ENCODE data around the gene CCDC81.
"Not testable (repeated sequence)": the region's sequence is repeated elsewhere in the genome, so short reads cannot be mapped to it uniquely, and the experiment has no call there.

CCDC81 gene

DNA sequence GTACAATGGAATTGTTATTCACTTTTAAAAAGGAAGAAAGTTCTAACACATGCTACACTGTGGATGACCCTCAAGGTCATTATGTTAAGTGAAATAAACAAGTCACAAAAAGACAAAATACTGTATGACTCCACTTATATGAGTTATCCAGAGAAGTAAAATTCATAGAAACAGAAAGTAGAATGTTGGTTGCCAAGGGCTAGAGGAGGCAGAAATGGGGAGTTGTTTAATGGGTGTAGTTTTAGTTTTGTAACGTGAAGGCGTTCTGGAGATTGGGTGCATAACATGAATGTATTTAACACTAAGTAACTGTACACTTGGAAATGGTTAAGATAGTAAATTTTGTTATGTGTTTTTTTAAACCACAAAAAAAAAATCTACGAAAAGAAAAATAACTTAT is 43.8 kb downstream of the CCDC81 start:
- H3K4me3 ChIP-seq (replicated peaks; ENCODE audit: insufficient read depth, low read length): no peak overlapping the region
- no peaks in the 10 kb centered on the region for H3K27me3 ChIP-seq (ENCODE audit: insufficient read depth, poor library complexity, severe bottlenecking)
- H3K27ac ChIP-seq (replicated peaks): no peak overlapping the region
- TF ChIP-seq, protein P1, sequence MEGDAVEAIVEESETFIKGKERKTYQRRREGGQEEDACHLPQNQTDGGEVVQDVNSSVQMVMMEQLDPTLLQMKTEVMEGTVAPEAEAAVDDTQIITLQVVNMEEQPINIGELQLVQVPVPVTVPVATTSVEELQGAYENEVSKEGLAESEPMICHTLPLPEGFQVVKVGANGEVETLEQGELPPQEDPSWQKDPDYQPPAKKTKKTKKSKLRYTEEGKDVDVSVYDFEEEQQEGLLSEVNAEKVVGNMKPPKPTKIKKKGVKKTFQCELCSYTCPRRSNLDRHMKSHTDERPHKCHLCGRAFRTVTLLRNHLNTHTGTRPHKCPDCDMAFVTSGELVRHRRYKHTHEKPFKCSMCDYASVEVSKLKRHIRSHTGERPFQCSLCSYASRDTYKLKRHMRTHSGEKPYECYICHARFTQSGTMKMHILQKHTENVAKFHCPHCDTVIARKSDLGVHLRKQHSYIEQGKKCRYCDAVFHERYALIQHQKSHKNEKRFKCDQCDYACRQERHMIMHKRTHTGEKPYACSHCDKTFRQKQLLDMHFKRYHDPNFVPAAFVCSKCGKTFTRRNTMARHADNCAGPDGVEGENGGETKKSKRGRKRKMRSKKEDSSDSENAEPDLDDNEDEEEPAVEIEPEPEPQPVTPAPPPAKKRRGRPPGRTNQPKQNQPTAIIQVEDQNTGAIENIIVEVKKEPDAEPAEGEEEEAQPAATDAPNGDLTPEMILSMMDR (IDR thresholded peaks at IDR 0.05; ENCODE audit: insufficient read depth, low read length): no peak
- no peak for TF ChIP-seq POLR2AphosphoS5 (IDR thresholded peaks at IDR 0.05; ENCODE audit: low read depth)
- no peak for TF ChIP-seq GABPA (IDR thresholded peaks at IDR 0.05; ENCODE audit: low read depth)
- TF ChIP-seq, protein P2, sequence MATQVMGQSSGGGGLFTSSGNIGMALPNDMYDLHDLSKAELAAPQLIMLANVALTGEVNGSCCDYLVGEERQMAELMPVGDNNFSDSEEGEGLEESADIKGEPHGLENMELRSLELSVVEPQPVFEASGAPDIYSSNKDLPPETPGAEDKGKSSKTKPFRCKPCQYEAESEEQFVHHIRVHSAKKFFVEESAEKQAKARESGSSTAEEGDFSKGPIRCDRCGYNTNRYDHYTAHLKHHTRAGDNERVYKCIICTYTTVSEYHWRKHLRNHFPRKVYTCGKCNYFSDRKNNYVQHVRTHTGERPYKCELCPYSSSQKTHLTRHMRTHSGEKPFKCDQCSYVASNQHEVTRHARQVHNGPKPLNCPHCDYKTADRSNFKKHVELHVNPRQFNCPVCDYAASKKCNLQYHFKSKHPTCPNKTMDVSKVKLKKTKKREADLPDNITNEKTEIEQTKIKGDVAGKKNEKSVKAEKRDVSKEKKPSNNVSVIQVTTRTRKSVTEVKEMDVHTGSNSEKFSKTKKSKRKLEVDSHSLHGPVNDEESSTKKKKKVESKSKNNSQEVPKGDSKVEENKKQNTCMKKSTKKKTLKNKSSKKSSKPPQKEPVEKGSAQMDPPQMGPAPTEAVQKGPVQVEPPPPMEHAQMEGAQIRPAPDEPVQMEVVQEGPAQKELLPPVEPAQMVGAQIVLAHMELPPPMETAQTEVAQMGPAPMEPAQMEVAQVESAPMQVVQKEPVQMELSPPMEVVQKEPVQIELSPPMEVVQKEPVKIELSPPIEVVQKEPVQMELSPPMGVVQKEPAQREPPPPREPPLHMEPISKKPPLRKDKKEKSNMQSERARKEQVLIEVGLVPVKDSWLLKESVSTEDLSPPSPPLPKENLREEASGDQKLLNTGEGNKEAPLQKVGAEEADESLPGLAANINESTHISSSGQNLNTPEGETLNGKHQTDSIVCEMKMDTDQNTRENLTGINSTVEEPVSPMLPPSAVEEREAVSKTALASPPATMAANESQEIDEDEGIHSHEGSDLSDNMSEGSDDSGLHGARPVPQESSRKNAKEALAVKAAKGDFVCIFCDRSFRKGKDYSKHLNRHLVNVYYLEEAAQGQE (IDR thresholded peaks at IDR 0.05; ENCODE audit: insufficient replicate concordance, low read depth): no peak
- no peak for TF ChIP-seq SPI1 (IDR thresholded peaks at IDR 0.05; ENCODE audit: borderline replicate concordance, low read depth)
- no peak for DNase-seq (ENCODE audit: low read depth in 1 of 2, low spot score in 1 of 2)

DNA sequence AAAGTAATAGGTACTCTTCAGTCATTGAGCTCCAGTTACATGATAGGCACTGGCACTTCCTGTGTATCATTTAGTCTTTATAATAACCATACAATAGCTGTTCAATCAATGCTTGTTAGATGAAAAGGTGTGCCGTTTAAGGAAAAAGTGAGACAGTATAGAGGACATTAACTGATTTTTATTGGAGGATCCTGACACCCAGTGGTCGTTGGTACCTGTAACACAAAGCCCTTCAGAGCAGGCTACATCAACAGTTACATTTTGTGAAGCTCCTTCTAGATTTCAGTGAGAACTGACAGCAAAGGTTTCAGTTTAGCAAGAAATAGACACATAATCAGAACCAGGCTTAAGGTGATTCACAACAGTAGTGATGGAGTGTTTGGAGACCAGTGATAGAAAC is 44.2 kb downstream of the CCDC81 start:
- no peak overlapping the region for H3K4me3 ChIP-seq (replicated peaks; ENCODE audit: insufficient read depth, low read length)
- no peak overlapping the region for H3K27ac ChIP-seq (replicated peaks)
- TF ChIP-seq SPI1 (IDR thresholded peaks at IDR 0.05; ENCODE audit: borderline replicate concordance, low read depth): no peak
- TF ChIP-seq GABPA (IDR thresholded peaks at IDR 0.05; ENCODE audit: low read depth): no peak
- TF ChIP-seq, protein P2 (IDR thresholded peaks at IDR 0.05; ENCODE audit: insufficient replicate concordance, low read depth): no peak
- TF ChIP-seq POLR2AphosphoS5 (IDR thresholded peaks at IDR 0.05; ENCODE audit: low read depth): no peak
- TF ChIP-seq, protein P1 (IDR thresholded peaks at IDR 0.05; ENCODE audit: insufficient read depth, low read length): no peak
- no peaks in the 10 kb centered on the region for H3K27me3 ChIP-seq (ENCODE audit: insufficient read depth, poor library complexity, severe bottlenecking)
- no peak for DNase-seq (ENCODE audit: low read depth in 1 of 2, low spot score in 1 of 2)

DNA sequence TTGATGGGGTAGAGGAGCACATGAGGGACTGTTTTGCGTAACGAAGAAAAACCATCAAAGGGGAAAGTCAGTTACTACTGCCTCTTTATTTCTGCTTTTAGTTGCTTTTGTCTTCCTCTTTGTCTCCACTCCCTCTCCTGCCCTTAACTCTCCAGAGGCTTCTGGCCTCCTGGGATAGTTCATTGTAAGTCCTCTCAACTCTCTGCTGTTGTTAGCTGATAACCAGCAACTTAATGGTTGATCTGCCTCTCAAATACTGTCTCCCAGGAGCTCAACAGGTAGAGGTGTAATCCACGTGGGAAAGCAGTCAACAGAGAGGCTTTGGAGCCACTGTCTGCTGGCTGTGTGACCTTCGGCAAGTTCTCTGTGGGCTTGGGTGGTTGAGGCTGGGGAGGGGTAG is 47.3 kb downstream of the CCDC81 start:
- H3K27me3 ChIP-seq (ENCODE audit: insufficient read depth, poor library complexity, severe bottlenecking): no peaks in the 10 kb centered on the region
- DNase-seq (ENCODE audit: low read depth in 1 of 2, low spot score in 1 of 2): peak in 1 of 2 experiments; percentile 55
- no peak overlapping the region for H3K4me3 ChIP-seq (replicated peaks; ENCODE audit: insufficient read depth, low read length)
- peak; percentile 45; the same call in 1 of the 2 replicates for TF ChIP-seq SPI1 (IDR thresholded peaks at IDR 0.05; ENCODE audit: borderline replicate concordance, low read depth)
- TF ChIP-seq, protein P1 (IDR thresholded peaks at IDR 0.05; ENCODE audit: insufficient read depth, low read length): no peak
- H3K27ac ChIP-seq (replicated peaks): peak overlapping the region; percentile 81

DNA sequence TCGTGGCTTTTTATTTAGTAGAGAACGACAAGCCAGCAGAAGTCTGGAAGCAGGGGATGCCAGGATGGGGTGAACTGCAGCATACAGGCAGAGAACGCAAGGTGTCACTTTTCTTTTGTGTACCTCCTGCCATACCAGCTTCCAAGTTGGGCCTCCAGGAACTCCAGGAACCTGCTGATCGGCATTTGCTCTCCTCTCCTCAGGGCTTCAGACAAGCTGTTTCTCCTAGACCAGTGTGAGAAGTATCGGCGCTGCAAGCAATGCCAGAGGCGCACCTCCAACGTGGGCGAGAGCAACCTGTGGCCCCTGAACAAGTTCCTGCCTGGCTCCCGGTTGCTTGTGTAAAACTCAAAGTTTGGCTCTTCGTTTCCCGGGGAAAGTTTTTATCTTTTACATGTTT is 47.7 kb downstream of the CCDC81 start:
- Histone ChIP-seq H3K27me3 (ENCODE audit: insufficient read depth, poor library complexity, severe bottlenecking) (no peaks in the 10 kb centered on the region), H3K27ac (replicated peaks) (peak overlapping the region; percentile 81), H3K4me3 (replicated peaks; ENCODE audit: insufficient read depth, low read length) (no peak overlapping the region)
- TF ChIP-seq POLR2AphosphoS5 (IDR thresholded peaks at IDR 0.05; ENCODE audit: low read depth): no peak
- no peak for TF ChIP-seq SPI1 (IDR thresholded peaks at IDR 0.05; ENCODE audit: borderline replicate concordance, low read depth)
- TF ChIP-seq, protein P2 (IDR thresholded peaks at IDR 0.05; ENCODE audit: insufficient replicate concordance, low read depth): no peak
- no peak for TF ChIP-seq GABPA (IDR thresholded peaks at IDR 0.05; ENCODE audit: low read depth)
- TF ChIP-seq, protein P1 (IDR thresholded peaks at IDR 0.05; ENCODE audit: insufficient read depth, low read length): no peak
- peak in 1 of 2 experiments; percentile 18 for DNase-seq (ENCODE audit: low read depth in 1 of 2, low spot score in 1 of 2)

DNA sequence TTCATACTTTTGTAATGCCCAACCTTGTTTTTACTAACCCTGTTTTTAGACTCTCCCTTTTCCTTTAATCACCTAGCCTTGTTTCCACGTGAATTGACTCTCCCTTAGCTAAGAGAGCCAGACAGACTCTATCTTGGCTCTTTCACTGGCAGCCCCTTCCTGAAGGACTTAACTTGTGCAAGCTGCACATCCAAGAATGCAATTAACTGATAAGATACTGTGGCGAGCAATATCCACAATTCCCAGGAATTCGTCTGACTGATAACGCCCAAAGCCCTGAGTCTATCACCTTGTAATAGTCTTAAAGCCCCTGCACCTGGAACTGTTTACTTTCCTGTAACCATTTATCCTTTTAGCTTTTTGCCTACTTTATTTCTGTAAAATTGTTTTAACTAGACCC is 48.8 kb downstream of the CCDC81 start:
- not testable (repeated sequence) for H3K27ac ChIP-seq (replicated peaks); H3K27me3 ChIP-seq (ENCODE audit: insufficient read depth, poor library complexity, severe bottlenecking); DNase-seq (ENCODE audit: low read depth in 1 of 2, low spot score in 1 of 2); H3K4me3 ChIP-seq (replicated peaks; ENCODE audit: insufficient read depth, low read length)
